Inflammatory macrophage (primary cell): ENCODE measurements around the gene ZNF786.

ENCODE experiments used
- DNase-seq, 2 donors: peaks; one replicate each; pipeline ENCODE4 v3.0.0-alpha.2; 2020 to 2022

The ZNF786 gene

GRCh38 chr7:149028346-149029109, 62.0 kb downstream of the ZNF786 start, which contains the start of gene PDIA4:
TSS of gene PDIA4 (minus strand) at chr7:149028505. CDS start at chr7:149028408, 97 bp downstream.
- peak; percentile 100 for DNase-seq

- peak; percentile 11 to 12 for DNase-seq
Measured at GRCh38 chr7:149027611-149028345, 62.7 kb downstream of the ZNF786 start.

- peak; percentile 39 to 54 for DNase-seq
Measured at GRCh38 chr7:149027055-149027454, 63.5 kb downstream of the ZNF786 start.

- DNase-seq, result no peak
Measured at GRCh38 chr7:149023662-149024061, 66.9 kb downstream of the ZNF786 start.

- peak; percentile 5 to 54 for DNase-seq
Measured at GRCh38 chr7:149022756-149023360, 67.7 kb downstream of the ZNF786 start.

- no peak for DNase-seq
Measured at GRCh38 chr7:149021725-149022062, 68.8 kb downstream of the ZNF786 start.

GRCh38 chr7:149020483-149020882, 70.0 kb downstream of the ZNF786 start:
- DNase-seq, result no peak
